Mammary epithelial cell (primary cell): ENCODE data around the gene PRKAR2B.

Experiments
- EZH2 ChIP-seq: IDR thresholded peaks from 2 replicates; pipeline ENCODE4 v1.6.1; 2012; ENCODE audit warnings: low read length, inconsistent platforms, borderline replicate concordance
- TF ChIP-seq, protein P1 (sequence below), 2 donors: IDR thresholded peaks in 1 of 2; conservative IDR thresholded peaks in 1 of 2; 2 replicates each; pipeline ENCODE4 v1.5.1; 2011 to 2012; ENCODE audit warnings: inconsistent platforms in 2 of 2, low read length in 2 of 2, mild to moderate bottlenecking in 2 of 2, control low read depth in 1 of 2, low read depth in 1 of 2; ENCODE audit not compliant: insufficient read depth in 1 of 2; ENCODE audit errors: extremely low read depth in 1 of 2

GRCh38 chr7:107165341-107165740 lies 120.8 kb downstream of the PRKAR2B start:
- TF ChIP-seq, protein P1, sequence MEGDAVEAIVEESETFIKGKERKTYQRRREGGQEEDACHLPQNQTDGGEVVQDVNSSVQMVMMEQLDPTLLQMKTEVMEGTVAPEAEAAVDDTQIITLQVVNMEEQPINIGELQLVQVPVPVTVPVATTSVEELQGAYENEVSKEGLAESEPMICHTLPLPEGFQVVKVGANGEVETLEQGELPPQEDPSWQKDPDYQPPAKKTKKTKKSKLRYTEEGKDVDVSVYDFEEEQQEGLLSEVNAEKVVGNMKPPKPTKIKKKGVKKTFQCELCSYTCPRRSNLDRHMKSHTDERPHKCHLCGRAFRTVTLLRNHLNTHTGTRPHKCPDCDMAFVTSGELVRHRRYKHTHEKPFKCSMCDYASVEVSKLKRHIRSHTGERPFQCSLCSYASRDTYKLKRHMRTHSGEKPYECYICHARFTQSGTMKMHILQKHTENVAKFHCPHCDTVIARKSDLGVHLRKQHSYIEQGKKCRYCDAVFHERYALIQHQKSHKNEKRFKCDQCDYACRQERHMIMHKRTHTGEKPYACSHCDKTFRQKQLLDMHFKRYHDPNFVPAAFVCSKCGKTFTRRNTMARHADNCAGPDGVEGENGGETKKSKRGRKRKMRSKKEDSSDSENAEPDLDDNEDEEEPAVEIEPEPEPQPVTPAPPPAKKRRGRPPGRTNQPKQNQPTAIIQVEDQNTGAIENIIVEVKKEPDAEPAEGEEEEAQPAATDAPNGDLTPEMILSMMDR (conservative IDR thresholded peaks at IDR 0.05 in 1 of 2, IDR thresholded peaks at IDR 0.05 in 1 of 2; ENCODE audit: extremely low read depth in 1 of 2, insufficient read depth in 1 of 2, low read depth in 1 of 2, low read length in 2 of 2) = no peak
- TF ChIP-seq EZH2 = no peak
